Smooth muscle cell of the umbilical artery (primary cell): Measurements from ENCODE around the gene CCL18. TPM values are rescaled to one million over a fixed set of nuclear protein-coding genes. Genes with fewer than 3 reads are reported as not detected.

Source experiments
- total RNA-seq: library from RNA; depleted of rRNA; stranded (reverse); fragments of >200 nt; gene quantifications from 2 replicates; pipeline ENCODE4 v1.2.3, GENCODE V29; 2014

The CCL18 gene, protein sequence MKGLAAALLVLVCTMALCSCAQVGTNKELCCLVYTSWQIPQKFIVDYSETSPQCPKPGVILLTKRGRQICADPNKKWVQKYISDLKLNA
- total RNA-seq = not detected in 2 replicates

DNA sequence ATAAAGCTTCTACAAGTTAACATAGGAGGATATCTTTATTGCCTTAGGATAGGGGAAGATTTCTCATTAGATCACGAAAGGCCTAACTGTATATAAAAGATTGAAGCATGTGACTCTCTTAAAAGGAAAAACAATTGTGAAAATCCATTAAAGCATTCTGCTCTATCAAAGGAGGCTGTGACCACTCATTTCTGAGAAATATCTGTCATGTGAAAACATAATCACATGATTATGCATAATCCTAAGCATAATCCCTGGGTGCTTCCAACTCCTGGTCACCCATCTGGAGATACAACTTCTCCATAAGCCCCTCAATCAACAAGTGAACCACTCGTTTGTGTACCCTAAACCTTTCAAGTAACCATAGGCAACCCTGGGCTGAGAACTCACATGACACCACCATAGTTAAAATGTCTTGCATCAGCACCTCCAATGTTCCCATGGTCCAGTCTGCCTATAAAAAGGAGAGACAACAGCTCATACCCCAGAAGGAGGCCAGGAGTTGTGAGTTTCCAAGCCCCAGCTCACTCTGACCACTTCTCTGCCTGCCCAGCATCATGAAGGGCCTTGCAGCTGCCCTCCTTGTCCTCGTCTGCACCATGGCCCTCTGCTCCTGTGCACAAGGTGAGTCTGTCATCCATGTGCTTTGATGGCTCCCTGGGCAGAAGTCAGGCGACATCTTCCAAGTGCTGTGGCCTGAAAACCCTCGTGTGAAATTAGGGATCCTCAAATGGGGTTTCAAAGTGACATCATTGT is at the start of gene CCL18:
TSS of gene CCL18 (plus strand) at position 487 of the 756 bp plus-strand sequence. CDS start at position 558, 71 bp downstream.

DNA sequence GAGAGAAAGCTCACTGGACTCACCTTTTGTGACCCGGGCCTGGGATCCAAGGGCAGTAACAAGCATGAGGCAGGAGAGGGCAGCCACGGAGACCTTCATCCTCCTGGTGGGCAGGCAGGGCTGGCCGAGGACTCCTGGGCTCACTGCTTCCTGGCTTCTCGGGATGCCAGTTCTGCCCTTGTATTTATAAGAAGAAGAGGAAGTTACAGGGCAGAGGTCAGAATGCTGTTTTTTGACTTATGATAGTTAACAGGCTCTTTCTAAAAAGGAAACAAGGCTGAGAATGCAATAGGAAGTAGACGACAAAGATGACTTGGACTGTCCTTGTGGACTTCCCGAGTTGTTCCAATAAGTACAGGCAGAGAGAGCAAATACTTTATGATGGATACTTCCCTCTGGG is 46.3 kb upstream of the CCL18 start, which contains the start of gene CCL23:
TSS of gene CCL23 (minus strand) at position 174 of the 400 bp plus-strand sequence. CDS start at position 99, 75 bp downstream.

DNA sequence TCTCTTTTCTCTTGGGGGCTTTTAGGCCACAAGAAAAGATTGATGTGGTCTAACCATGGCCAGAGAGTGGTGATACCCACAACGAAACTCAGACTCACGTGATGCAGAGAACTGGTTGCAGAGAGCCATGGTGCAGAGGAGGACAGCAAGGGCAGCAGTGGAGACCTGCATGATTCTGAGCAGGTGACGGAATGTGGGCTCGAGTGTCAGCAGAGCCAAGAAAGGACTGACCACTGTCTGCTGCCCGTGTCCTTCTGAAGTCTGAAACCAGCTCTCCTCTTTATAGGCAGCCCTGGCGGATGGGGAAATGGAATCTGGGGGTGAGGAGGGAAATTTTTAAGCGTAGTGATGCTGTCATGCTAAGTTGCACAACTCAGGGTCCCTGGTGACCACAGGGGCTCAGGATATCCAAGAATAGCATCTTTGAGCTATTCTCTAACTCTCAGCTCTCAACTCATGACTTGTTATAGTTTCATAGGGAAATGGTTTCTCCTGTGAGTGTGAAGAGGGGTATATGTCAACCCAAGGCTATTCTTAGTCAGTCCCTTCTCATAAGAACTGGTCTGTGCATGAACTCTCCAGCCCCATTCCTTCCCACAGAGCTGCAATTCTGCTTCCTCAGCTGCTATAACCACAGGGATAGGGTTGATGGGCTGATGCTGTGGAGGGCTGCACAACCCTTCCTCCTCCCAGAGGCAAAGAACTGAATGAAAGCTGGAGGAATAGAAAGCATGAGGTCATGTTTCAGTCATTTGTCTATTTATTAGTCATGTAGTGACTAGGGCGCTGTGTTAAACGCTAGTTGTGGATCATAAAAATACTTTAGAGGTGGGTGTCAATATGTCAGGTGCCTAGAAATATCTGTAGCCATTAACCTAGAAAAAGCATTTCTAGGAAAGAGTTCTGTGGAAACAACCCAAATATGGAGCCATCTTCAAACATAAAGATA is 26.1 kb downstream of the CCL18 start, which contains the start of gene CCL3:
TSS of gene CCL3 (minus strand) at position 256 of the 949 bp plus-strand sequence. CDS start at position 171, 85 bp downstream.

DNA sequence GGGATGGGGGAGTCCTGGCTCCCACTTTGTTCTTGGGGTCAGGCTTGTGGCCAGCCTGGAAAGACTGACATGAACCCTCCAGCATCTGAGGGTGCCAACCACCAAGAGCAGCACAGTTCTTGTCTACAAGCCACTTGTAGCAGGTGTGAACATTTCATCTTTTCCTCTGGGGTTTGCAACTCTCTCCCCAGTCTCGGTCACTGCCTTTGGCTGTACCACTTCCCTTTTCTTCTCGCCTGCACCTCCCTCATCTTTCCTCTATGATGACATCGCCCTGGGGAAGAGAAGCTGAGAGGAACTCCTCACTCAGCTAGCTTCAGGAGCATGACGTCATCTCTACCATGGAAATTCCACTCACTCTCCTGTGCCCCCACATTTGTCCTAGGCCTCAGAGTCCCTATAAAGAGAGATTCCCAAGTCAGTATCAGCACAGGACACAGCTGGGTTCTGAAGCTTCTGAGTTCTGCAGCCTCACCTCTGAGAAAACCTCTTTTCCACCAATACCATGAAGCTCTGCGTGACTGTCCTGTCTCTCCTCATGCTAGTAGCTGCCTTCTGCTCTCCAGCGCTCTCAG is 39.4 kb downstream of the CCL18 start, which contains the start of gene CCL4:
TSS of gene CCL4 (plus strand) at position 427 of the 575 bp plus-strand sequence. CDS start at position 506, 79 bp downstream.

Other genes starting within 250 kb of the CCL18 start
- not detected in 2 replicates for gene HEATR9, start 195.4 kb upstream of the CCL18 start, total RNA-seq
- under 0.01 and 0.14 TPM in 2 replicates for gene CCL5, start 183.9 kb upstream of the CCL18 start, total RNA-seq
- 0.30 and 0.46 TPM in 2 replicates for gene RDM1, start 133.5 kb upstream of the CCL18 start, total RNA-seq
- not detected in 2 replicates for gene LYZL6, start 120.6 kb upstream of the CCL18 start, total RNA-seq
- gene CCL16, start 82.8 kb upstream of the CCL18 start, total RNA-seq = not detected in 2 replicates
- not detected in 2 replicates for gene CCL14, start 77.5 kb upstream of the CCL18 start, total RNA-seq
- not detected in 2 replicates for gene CCL15, start 62.7 kb upstream of the CCL18 start, total RNA-seq
- gene CCL23, start 46.3 kb upstream of the CCL18 start, total RNA-seq = not detected in 2 replicates
- gene CCL3, start 25.9 kb downstream of the CCL18 start, total RNA-seq = not detected in 2 replicates
- not detected in 2 replicates for gene CCL4, start 39.6 kb downstream of the CCL18 start, total RNA-seq
- gene TBC1D3B, start 112.4 kb downstream of the CCL18 start, total RNA-seq = 0.89 and 0.92 TPM in 2 replicates
- gene CCL3L1, start 132.5 kb downstream of the CCL18 start, total RNA-seq = not detected in 2 replicates
- gene CCL4L2, start 146.8 kb downstream of the CCL18 start, total RNA-seq = not detected in 2 replicates
- gene TBC1D3I, start 200.3 kb downstream of the CCL18 start, total RNA-seq = 0.18 TPM in 1 of 2 replicates, not detected in the other